NK-92 (cell line): ENCODE measurements around the gene MMP25.

Experiments
- DNase-seq: peaks from one replicate; lab custom pipeline; 2025; ENCODE audit not compliant: unreplicated experiment; lab: John Stamatoyannopoulos, UW

Gene MMP25

GRCh38 chr16:3045758-3046640 is at the start of gene MMP25:
TSS of gene MMP25 (plus strand) at chr16:3046561. CDS start at chr16:3046918, 357 bp downstream.
- DNase-seq: no peak

- DNase-seq: no peak
Measured at GRCh38 chr16:2999929-3000328, 46.4 kb upstream of the MMP25 start.

- DNase-seq: no peak
Measured at GRCh38 chr16:3000540-3000939, 45.8 kb upstream of the MMP25 start.

- DNase-seq: no peak
Measured at GRCh38 chr16:3001316-3001715, 45.0 kb upstream of the MMP25 start.

- peak; percentile 79 for DNase-seq
Measured at GRCh38 chr16:3003582-3004270, 42.6 kb upstream of the MMP25 start.

GRCh38 chr16:3004319-3004718 is 42.0 kb upstream of the MMP25 start:
- no peak for DNase-seq

- DNase-seq: no peak
Measured at GRCh38 chr16:3004781-3005284, 41.5 kb upstream of the MMP25 start.

GRCh38 chr16:3007059-3007956 is 39.1 kb upstream of the MMP25 start:
- no peak for DNase-seq

- no peak for DNase-seq
Measured at GRCh38 chr16:3007957-3008689, 38.2 kb upstream of the MMP25 start.

- no peak for DNase-seq
Measured at GRCh38 chr16:3008690-3009037, 37.7 kb upstream of the MMP25 start.

- DNase-seq: no peak
Measured at GRCh38 chr16:3009568-3010390, 36.6 kb upstream of the MMP25 start.

- no peak for DNase-seq
Measured at GRCh38 chr16:3010510-3010909, 35.9 kb upstream of the MMP25 start.

GRCh38 chr16:3012246-3012645 is 34.1 kb upstream of the MMP25 start:
- no peak for DNase-seq

- DNase-seq: no peak
Measured at GRCh38 chr16:3012828-3013420, 33.4 kb upstream of the MMP25 start, which contains the start of gene CLDN9. TSS of gene CLDN9 (plus strand) at chr16:3012923. CDS start at chr16:3013363, 440 bp downstream.

- DNase-seq: no peak
Measured at GRCh38 chr16:3013491-3013951, 32.8 kb upstream of the MMP25 start.

GRCh38 chr16:3013998-3014690 is 32.2 kb upstream of the MMP25 start:
- no peak for DNase-seq

- no peak for DNase-seq
Measured at GRCh38 chr16:3014971-3015370, 31.4 kb upstream of the MMP25 start.

GRCh38 chr16:3015865-3016521 is 30.4 kb upstream of the MMP25 start:
- no peak for DNase-seq
